Smooth muscle cell (in vitro differentiated cells): Measurements from ENCODE around the gene ABCC12. TPM values are rescaled to one million over a fixed set of nuclear protein-coding genes. Genes with fewer than 3 reads are reported as not detected.

Source experiments
- DNase-seq: peaks from one replicate; lab custom pipeline; 2025; ENCODE audit not compliant: unreplicated experiment; lab: John Stamatoyannopoulos, UW
- H2AFZ ChIP-seq: fragments of 200-600 bp; sonication (generic); 2 replicates; pipeline ENCODE4 v1.6.0; 2016; ENCODE audit warnings: antibody characterized with exemption, low read depth, mild to moderate bottlenecking
- H3F3A ChIP-seq: fragments of 200-600 bp; sonication (generic); 2 replicates; pipeline ENCODE4 v1.6.0; 2017; ENCODE audit warnings: antibody characterized with exemption, low read depth
- H3K27ac ChIP-seq: fragments of 200-600 bp; sonication (generic); 2 replicates; pipeline ENCODE4 v1.5.1; 2016; ENCODE audit warnings: low read depth, mild to moderate bottlenecking
- H3K27me3 ChIP-seq: fragments of 200-600 bp; sonication (generic); 2 replicates; pipeline ENCODE4 v1.6.1; 2016; ENCODE audit warnings: low read depth, mild to moderate bottlenecking
- H3K36me3 ChIP-seq: fragments of 200-600 bp; sonication (generic); 2 replicates; pipeline ENCODE4 v1.5.1; 2016; ENCODE audit warnings: low read depth
- H3K4me1 ChIP-seq: fragments of 200-600 bp; sonication (generic); 2 replicates; pipeline ENCODE4 v1.5.1; 2016; ENCODE audit warnings: low read depth
- H3K4me2 ChIP-seq: fragments of 200-600 bp; sonication (generic); 2 replicates; pipeline ENCODE4 v1.6.0; 2016; ENCODE audit warnings: mild to moderate bottlenecking
- H3K4me3 ChIP-seq: fragments of 200-600 bp; sonication (generic); 2 replicates; pipeline ENCODE4 v1.5.1; 2016; ENCODE audit warnings: mild to moderate bottlenecking
- H3K79me2 ChIP-seq: fragments of 200-600 bp; sonication (generic); 2 replicates; pipeline ENCODE4 v1.6.0; 2016; ENCODE audit warnings: low read depth, mild to moderate bottlenecking
- H3K9ac ChIP-seq: fragments of 200-600 bp; sonication (generic); 2 replicates; pipeline ENCODE4 v1.6.0; 2016; ENCODE audit warnings: low read depth
- H3K9me3 ChIP-seq: fragments of 200-600 bp; sonication (generic); replicated peaks from 2 replicates; pipeline ENCODE4 v1.5.1; 2016; ENCODE audit warnings: low read depth
- H4K20me1 ChIP-seq: fragments of 200-600 bp; sonication (generic); 2 replicates; pipeline ENCODE4 v1.6.0; 2016; ENCODE audit warnings: low read depth
- CTCF ChIP-seq: fragments of 200-600 bp; sonication (generic); IDR thresholded peaks from 2 replicates; pipeline ENCODE4 v1.5.1; 2017; ENCODE audit warnings: borderline replicate concordance, mild to moderate bottlenecking, antibody characterized with exemption; ENCODE audit not compliant: insufficient read depth, poor library complexity, severe bottlenecking
- WGBS: methylation state at CpG from one replicate; pipeline ENCODE4 v1.1.7; 2016; ENCODE audit warnings: low lambda C conversion rate; 5-methylcytosine and 5-hydroxymethylcytosine counted together
- polyA plus RNA-seq: library from polyadenylated mRNA; unstranded; fragments of >200 nt; fragmentation: Nextera tagmentation; extraction: Ambion mirVana; gene quantifications from 2 replicates; pipeline ENCODE4 v1.2.1, GENCODE V29; 2016
- total RNA-seq: library from RNA; depleted of rRNA; stranded (reverse); fragments of >200 nt; gene quantifications from 2 replicates; pipeline ENCODE4 v1.2.3, GENCODE V29; 2014

The ABCC12 gene
- total and polyA plus RNA-seq, 2 experiments from 2014 or later, result not detected

GRCh38 chr16:48113001-48113400 is 42.8 kb downstream of the ABCC12 start:
- no peak overlapping the region for H2AFZ ChIP-seq
- no peak for TF ChIP-seq CTCF
- H3K27ac ChIP-seq, result no peak overlapping the region
- no peak overlapping the region for H3K9ac ChIP-seq
- H3K36me3 ChIP-seq, result no peaks in the 10 kb centered on the region
- no peaks in the 10 kb centered on the region for H3K27me3 ChIP-seq
- no peak overlapping the region for H3K4me2 ChIP-seq
- H3K79me2 ChIP-seq, result no peaks in the 10 kb centered on the region
- WGBS, result 87% methylated on average over 6 of the region's 6 CpGs
- no peaks in the 10 kb centered on the region for H4K20me1 ChIP-seq
- no peak for DNase-seq
- H3F3A ChIP-seq, result no peaks in the 10 kb centered on the region
- no peak overlapping the region for H3K4me3 ChIP-seq
- H3K9me3 ChIP-seq, result no peaks in the 10 kb centered on the region
- peaks cover 6% of the 10 kb centered on the region for H3K4me1 ChIP-seq

- no peak overlapping the region for H3K4me2 ChIP-seq
- no peak overlapping the region for H2AFZ ChIP-seq
- no peak for TF ChIP-seq CTCF
- H4K20me1 ChIP-seq, result no peaks in the 10 kb centered on the region
- no peaks in the 10 kb centered on the region for H3K9me3 ChIP-seq
- H3F3A ChIP-seq, result no peaks in the 10 kb centered on the region
- no peak for DNase-seq
- H3K9ac ChIP-seq, result no peak overlapping the region
- no peaks in the 10 kb centered on the region for H3K36me3 ChIP-seq
- H3K79me2 ChIP-seq, result no peaks in the 10 kb centered on the region
- 60% methylated on average over 3 of the region's 3 CpGs for WGBS
- peaks cover 6% of the 10 kb centered on the region for H3K4me1 ChIP-seq
- no peak overlapping the region for H3K4me3 ChIP-seq
- no peaks in the 10 kb centered on the region for H3K27me3 ChIP-seq
- no peak overlapping the region for H3K27ac ChIP-seq
Observed at GRCh38 chr16:48112600-48112999, 43.2 kb downstream of the ABCC12 start.

GRCh38 chr16:48110982-48111381 is 44.8 kb downstream of the ABCC12 start:
- Histone ChIP-seq H3K27ac (no peak overlapping the region), H3K4me3 (no peak overlapping the region), H3K4me1 (peaks cover 6% of the 10 kb centered on the region), H4K20me1 (no peaks in the 10 kb centered on the region), H3K36me3 (no peaks in the 10 kb centered on the region), H3K9ac (no peak overlapping the region), H3K27me3 (no peaks in the 10 kb centered on the region), H3F3A (no peaks in the 10 kb centered on the region), H3K79me2 (no peaks in the 10 kb centered on the region), H3K9me3 (no peaks in the 10 kb centered on the region), H3K4me2 (no peak overlapping the region), H2AFZ (no peak overlapping the region)
- no peak for TF ChIP-seq CTCF
- no peak for DNase-seq
- 80% methylated on average over 5 of the region's 5 CpGs for WGBS

GRCh38 chr16:48110000-48110399 is 45.8 kb downstream of the ABCC12 start:
- Histone ChIP-seq H4K20me1 (no peaks in the 10 kb centered on the region), H3K4me2 (no peak overlapping the region), H3K27me3 (no peaks in the 10 kb centered on the region), H3F3A (no peaks in the 10 kb centered on the region), H3K36me3 (no peaks in the 10 kb centered on the region), H3K27ac (no peak overlapping the region), H3K9me3 (no peaks in the 10 kb centered on the region), H3K9ac (no peak overlapping the region), H3K4me3 (no peak overlapping the region), H3K79me2 (no peaks in the 10 kb centered on the region), H2AFZ (no peak overlapping the region), H3K4me1 (peaks cover 6% of the 10 kb centered on the region)
- TF ChIP-seq CTCF, result no peak
- WGBS, result 92% methylated on average over 7 of the region's 7 CpGs
- no peak for DNase-seq
